ENCODE measurements around the gene C1orf226.

- TF ChIP-seq CTCF (conservative IDR thresholded peaks at IDR 0.05; ENCODE audit: low read depth, low read length) (no peak), BHLHE40 (IDR thresholded peaks at IDR 0.05; ENCODE audit: low read depth, low read length) (no peak)
These were observed 2.0 kb downstream of the C1orf226 start for GRCh38 chr1:162383516-162383915.

All from IMR-90 (cell line).